H1 (cell line): ENCODE results near the gene PYGB. TPM values are rescaled to one million over a fixed set of nuclear protein-coding genes. Genes with fewer than 3 reads are reported as not detected.

ENCODE experiments used
- CTCF ChIA-PET: fragments of 300-600 bp; sonication (Branson Sonifier 250); formaldehyde crosslinking; loops from one replicate; lab custom pipeline; 2021; ENCODE audit not compliant: partially characterized antibody; lab: Charles Lee
- POLR2A ChIA-PET: fragments of 300-600 bp; sonication (Branson Sonifier 250); formaldehyde crosslinking; loops from one replicate; lab custom pipeline; 2021; ENCODE audit warnings: inconsistent platforms; ENCODE audit not compliant: partially characterized antibody; lab: Charles Lee
- DNase-seq, 2 experiments: peaks; one replicate each; pipeline versions ENCODE4 v3.0.0 to v3.0.0-alpha.2; 2010 to 2022; ENCODE audit warnings: low spot score in 2 of 2, low read depth in 1 of 2, mixed read lengths in 1 of 2
- FAIRE-seq: peaks from 2 replicates; lab custom pipeline; 2011; peaks lifted over from hg19 to GRCh38; lab: Jason Lieb, UNC
- H2AFZ ChIP-seq: 2 replicates; pipeline ENCODE4 v1.8.1; 2012; ENCODE audit warnings: low read length, inconsistent platforms
- H2AK5ac ChIP-seq: 2 replicates; pipeline ENCODE4 v1.6.1; 2013; ENCODE audit warnings: low read depth, low read length
- H2BK120ac ChIP-seq: replicated peaks from 2 replicates; pipeline ENCODE3; 2013; ENCODE audit warnings: low read depth, low read length, inconsistent platforms
- H2BK12ac ChIP-seq: 2 replicates; pipeline ENCODE4 v1.6.1; 2013; ENCODE audit warnings: low read depth, low read length
- H2BK15ac ChIP-seq: 2 replicates; pipeline ENCODE4 v1.6.1; 2013; ENCODE audit warnings: low read length
- H2BK20ac ChIP-seq: 2 replicates; pipeline ENCODE4 v1.6.1; 2013; ENCODE audit warnings: low read length
- H2BK5ac ChIP-seq: 2 replicates; pipeline ENCODE4 v1.6.1; 2013; ENCODE audit warnings: low read depth, low read length
- H3K14ac ChIP-seq: 2 replicates; pipeline ENCODE4 v1.6.1; 2013; ENCODE audit warnings: inconsistent platforms; ENCODE audit not compliant: insufficient read length
- H3K18ac ChIP-seq: 2 replicates; pipeline ENCODE4 v1.6.1; 2013; ENCODE audit warnings: low read length; ENCODE audit errors: extremely low read depth
- H3K23ac ChIP-seq: 2 replicates; pipeline ENCODE4 v1.6.1; 2013; ENCODE audit warnings: inconsistent platforms; ENCODE audit not compliant: insufficient read length
- H3K23me2 ChIP-seq: 2 replicates; pipeline ENCODE4 v1.6.1; 2013; ENCODE audit warnings: low read depth, low read length
- H3K27ac ChIP-seq: 2 replicates; pipeline ENCODE4 v1.6.1; 2011; ENCODE audit warnings: low read depth, low read length, inconsistent platforms
- H3K27me3 ChIP-seq, 4 experiments: replicated peaks in 1 of 4; 1 replicate in 1 of 4; 2 replicates in 3 of 4; pipeline versions ENCODE4 v1.6.1 to v1.8.1; 2011 to 2013; ENCODE audit warnings: low read length in 3 of 4, mild to moderate bottlenecking in 3 of 4, inconsistent platforms in 2 of 4, mixed read lengths in 2 of 4, moderate library complexity in 1 of 4; ENCODE audit not compliant: control insufficient read depth in 3 of 4, insufficient read depth in 3 of 4; ENCODE audit errors: extremely low read depth in 1 of 4
- H3K36me3 ChIP-seq, 4 experiments: 2 replicates each; pipeline versions ENCODE4 v1.6.1 to v1.8.1; 2011 to 2013; ENCODE audit warnings: mild to moderate bottlenecking in 4 of 4, low read length in 3 of 4, moderate library complexity in 2 of 4, control low read depth in 1 of 4, inconsistent platforms in 1 of 4; ENCODE audit not compliant: insufficient read depth in 4 of 4, control insufficient read depth in 2 of 4
- H3K4ac ChIP-seq: replicated peaks from 2 replicates; pipeline ENCODE3; 2013; ENCODE audit warnings: low read length, low read depth, mixed read lengths, inconsistent platforms; ENCODE audit not compliant: insufficient read length
- H3K4me1 ChIP-seq, 4 experiments: replicated peaks in 1 of 4; 1 replicate in 1 of 4; 2 replicates in 3 of 4; pipeline versions ENCODE4 v1.6.1 to v1.8.1; 2011 to 2013; ENCODE audit warnings: low read length in 3 of 4, inconsistent platforms in 2 of 4, mixed read lengths in 1 of 4; ENCODE audit not compliant: insufficient read depth in 4 of 4, control insufficient read depth in 3 of 4
- H3K4me2 ChIP-seq, 2 experiments: 2 replicates each; pipeline versions ENCODE4 v1.6.1 to v1.8.1; 2011 to 2013; ENCODE audit warnings: low read depth in 2 of 2, low read length in 2 of 2, control low read depth in 1 of 2, inconsistent platforms in 1 of 2, mild to moderate bottlenecking in 1 of 2; ENCODE audit not compliant: insufficient read depth in 1 of 2
- H3K4me3 ChIP-seq, 4 experiments: fragments of 200-600, 300-600 bp in 1 of 4; sonication (generic), shearing (Covaris generic), sonication (Bioruptor Twin) in 1 of 4; 2 replicates each; pipeline versions ENCODE4 v1.5.1 to v1.8.1; 2011 to 2016; ENCODE audit warnings: low read length in 4 of 4, low read depth in 3 of 4, control low read depth in 2 of 4, inconsistent platforms in 2 of 4, mild to moderate bottlenecking in 2 of 4, mixed read lengths in 1 of 4, moderate library complexity in 1 of 4; ENCODE audit not compliant: insufficient read depth in 2 of 4; ENCODE audit errors: extremely low read depth in 1 of 4
- H3K56ac ChIP-seq: replicated peaks from 2 replicates; pipeline ENCODE3; 2013; ENCODE audit warnings: low read depth, mild to moderate bottlenecking, mixed read lengths, low read length, inconsistent platforms; ENCODE audit not compliant: insufficient read length
- H3K79me1 ChIP-seq: 2 replicates; pipeline ENCODE4 v1.6.1; 2013; ENCODE audit warnings: low read depth, low read length, control low read depth
- H3K79me2 ChIP-seq, 2 experiments: 2 replicates each; pipeline versions ENCODE4 v1.6.1 to v1.8.1; 2012 to 2013; ENCODE audit warnings: low read length in 2 of 2, mild to moderate bottlenecking in 2 of 2, inconsistent platforms in 1 of 2; ENCODE audit not compliant: insufficient read depth in 2 of 2, control insufficient read depth in 1 of 2
- H3K9ac ChIP-seq, 4 experiments: replicated peaks in 1 of 4; 1 replicate in 1 of 4; 2 replicates in 3 of 4; pipeline versions ENCODE4 v1.6.1 to v1.8.1; 2011 to 2013; ENCODE audit warnings: low read depth in 3 of 4, low read length in 3 of 4, control low read depth in 2 of 4, mild to moderate bottlenecking in 2 of 4, moderate library complexity in 2 of 4, inconsistent platforms in 1 of 4; ENCODE audit errors: extremely low read depth in 1 of 4
- H3K9me3 ChIP-seq, 2 experiments: 2 replicates each; pipeline versions ENCODE4 v1.6.1 to v1.8.1; 2012 to 2013; ENCODE audit warnings: mild to moderate bottlenecking in 2 of 2, moderate library complexity in 2 of 2, control low read depth in 1 of 2, inconsistent platforms in 1 of 2, low read depth in 1 of 2, low read length in 1 of 2, mixed read lengths in 1 of 2; ENCODE audit not compliant: insufficient read depth in 2 of 2
- H4K20me1 ChIP-seq, 2 experiments: replicated peaks in 1 of 2; 2 replicates each; pipeline versions ENCODE3 to v1.8.1; 2011 to 2013; ENCODE audit warnings: inconsistent platforms in 2 of 2, low read length in 2 of 2, mild to moderate bottlenecking in 1 of 2; ENCODE audit not compliant: insufficient read depth in 2 of 2, control insufficient read depth in 1 of 2
- H4K5ac ChIP-seq: 2 replicates; pipeline ENCODE4 v1.6.1; 2013; ENCODE audit warnings: low read length, low read depth, mixed read lengths, inconsistent platforms; ENCODE audit not compliant: insufficient read length
- H4K8ac ChIP-seq: 2 replicates; pipeline ENCODE4 v1.8.0; 2013; ENCODE audit warnings: mild to moderate bottlenecking, moderate library complexity, low read length, inconsistent platforms; ENCODE audit not compliant: insufficient read depth; ENCODE audit errors: extremely low read depth
- H4K91ac ChIP-seq: replicated peaks from 2 replicates; pipeline ENCODE3; 2013; ENCODE audit warnings: low read length, mixed read lengths, inconsistent platforms; ENCODE audit not compliant: insufficient read length
- CREB1 ChIP-seq: IDR thresholded peaks from 2 replicates; pipeline ENCODE4 v1.6.1; 2012; ENCODE audit warnings: inconsistent platforms
- POLR2AphosphoS5 ChIP-seq: IDR thresholded peaks from 2 replicates; pipeline ENCODE4 v1.6.1; 2011; ENCODE audit warnings: low read depth, low read length
- WGBS, 2 experiments: shearing (Covaris generic) in 1 of 2; methylation state at CpG; one replicate each; pipeline versions ENCODE4 v1.1.6 to v1.1.7; 2013 to 2015; ENCODE audit warnings: low lambda C conversion rate in 2 of 2, mixed read lengths in 2 of 2, inconsistent platforms in 1 of 2, low coverage in 1 of 2, missing lambda C conversion rate in 1 of 2; ENCODE audit not compliant: insufficient replicate concordance in 2 of 2, insufficient coverage in 1 of 2, insufficient read length in 1 of 2; ENCODE audit errors: extremely low coverage in 1 of 2, missing lambda C conversion rate in 1 of 2; 5-methylcytosine and 5-hydroxymethylcytosine counted together
- polyA plus RNA-seq, 7 experiments: library from polyadenylated mRNA; depleted of rRNA in 3 of 7; stranded (reverse) in 5 of 7; unstranded in 2 of 7; fragments of >200 nt in 5 of 7; fragments of 200-250 nt in 2 of 7; gene quantifications; 1 replicate in 5 of 7; 2 replicates in 1 of 7; 4 replicates in 1 of 7; pipeline versions ENCODE4 v1.2.1 to v1.2.3, GENCODE V29; 2011 to 2013; ENCODE audit warnings: missing spikeins in 2 of 7, mixed read lengths in 2 of 7
- total RNA-seq: library from RNA; stranded (reverse); fragmentation: NEBNext Ultra II Directional; extraction: Animal tissue kit (Norgen Biotek cat#: 25700); gene quantifications from 2 replicates; pipeline ENCODE4 v1.2.1, GENCODE V29; 2021

Gene PYGB
- total and polyA plus RNA-seq, 2 of the 8 experiments (the other 6 are each of a cell fraction or from before 2014, with no cell fraction given) = 26.6 to 56.0 TPM

GRCh38 chr20:25301357-25301920, 53.6 kb downstream of the PYGB start:
- Histone ChIP-seq H3K23me2 (no peaks in the 10 kb centered on the region), H2BK5ac (0 out of 2 replicates have a peak overlapping the region, but pooled peaks have one; percentile 24), H3K4me2 (no peak overlapping the region), H2AK5ac (no peak overlapping the region), H3K56ac (no peak overlapping the region), H4K91ac (no peak overlapping the region), H2BK20ac (no peak overlapping the region), H3K4me3 (no peak overlapping the region), H3K27ac (no peak overlapping the region), H2BK120ac (no peak overlapping the region), H3K14ac (no peak overlapping the region), H4K20me1 (peaks cover 0 to 5% of the 10 kb centered on the region in 2 experiments), H3K9ac (no peak overlapping the region), H3K36me3 (peaks cover 0 to 9% (median 1%) of the 10 kb centered on the region in 4 experiments; a peak in 3 of 8 replicates), H2BK15ac (no peak overlapping the region), H3K9me3 (no peaks in the 10 kb centered on the region), H2AFZ (no peak overlapping the region), H3K23ac (no peak overlapping the region), H2BK12ac (no peak overlapping the region), H3K4me1 (peaks cover 0 to 7% (median 2%) of the 10 kb centered on the region in 4 experiments; a peak in 3 of 7 replicates), H4K5ac (no peak overlapping the region), H3K18ac (no peak overlapping the region)
- DNase-seq (no peak), FAIRE-seq (no peak)
- 93% methylated on average over 9 of the region's 9 CpGs; no CpG with 5 or more reads in 1 of the 2 experiments for WGBS, 2 experiments
- POLR2A ChIA-PET = interaction anchor here (0.6 to 1.5 kb wide), 2 partner anchors 17 to 107 kb away, joined by 3 read pairs; partner anchors contain the start of gene GINS1
- no peak for TF ChIP-seq CREB1
- TF ChIP-seq POLR2AphosphoS5 = 0 out of 2 replicates have a peak, but pooled peaks have one; percentile 21
- TF ChIP-seq, all 59 proteins: peak for 1
- CTCF ChIA-PET = interaction anchor here (0.7 to 4.8 kb wide), 6 partner anchors 12 to 106 kb away, joined by 3 to 39 read pairs (median 6); partner anchors contain the start of gene GINS1
- Histone ChIP-seq H3K79me1 (peaks cover 4% of the 10 kb centered on the region; the same call in 1 of the 2 replicates), H3K4ac (no peak overlapping the region), H3K27me3 (no peaks in the 10 kb centered on the region), H3K79me2 (no peaks in the 10 kb centered on the region), H4K8ac (no peak overlapping the region)
